Globus pallidus (tissue), 1 donor: ENCODE measurements around the gene ZNF471.

Source experiments
- DNase-seq: peaks from one replicate; pipeline ENCODE4 v3.0.0-alpha.2; 2015; ENCODE audit warnings: low spot score

Gene ZNF471

DNA sequence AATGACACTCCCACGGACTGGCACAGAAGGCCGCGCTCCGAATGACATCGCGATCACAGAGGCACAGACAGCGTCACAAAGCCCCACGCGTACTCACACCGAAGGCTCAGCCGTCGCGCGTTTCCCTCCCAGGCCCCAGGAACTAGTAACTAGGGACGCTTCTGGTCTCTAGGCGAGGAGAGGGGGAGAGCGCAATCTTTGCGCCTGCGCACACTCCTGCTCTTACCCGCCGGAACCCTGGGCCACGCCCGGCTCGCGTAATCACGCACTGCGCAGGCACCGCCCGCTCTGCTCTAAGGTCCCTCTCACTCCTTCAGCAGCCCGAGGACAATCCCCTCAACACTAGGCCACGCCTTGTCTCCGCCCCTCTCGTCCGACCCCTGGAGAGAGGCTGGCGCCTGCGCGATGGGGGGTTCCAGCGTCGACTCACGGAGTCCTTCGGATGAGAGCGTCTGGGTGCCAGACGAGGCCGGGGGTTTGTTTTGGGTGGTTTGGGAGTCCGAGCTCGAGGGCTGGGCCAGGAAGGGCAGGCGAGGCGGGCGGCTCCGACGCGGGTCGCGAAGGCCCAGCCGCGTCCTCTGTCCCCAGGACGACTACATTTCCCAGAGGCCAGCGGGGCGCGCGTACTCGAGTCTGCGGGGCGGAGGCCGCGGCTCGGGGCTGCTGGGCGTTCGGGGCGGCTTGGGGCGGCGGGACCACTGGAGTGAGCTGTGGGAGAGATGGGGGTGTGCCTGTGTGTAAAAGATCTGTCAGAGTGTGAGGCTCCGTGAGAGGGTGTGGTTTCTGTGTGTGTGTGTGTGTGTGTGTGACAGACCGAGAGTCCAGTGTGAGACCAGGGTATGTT, at the start of gene ZNF471:
Gene ZNF471, plus strand, starts transcription at position 410 of the 844 bp plus-strand sequence. CDS start 3,717 bp downstream, outside the sequence.
- peak; percentile 99 for DNase-seq

DNA sequence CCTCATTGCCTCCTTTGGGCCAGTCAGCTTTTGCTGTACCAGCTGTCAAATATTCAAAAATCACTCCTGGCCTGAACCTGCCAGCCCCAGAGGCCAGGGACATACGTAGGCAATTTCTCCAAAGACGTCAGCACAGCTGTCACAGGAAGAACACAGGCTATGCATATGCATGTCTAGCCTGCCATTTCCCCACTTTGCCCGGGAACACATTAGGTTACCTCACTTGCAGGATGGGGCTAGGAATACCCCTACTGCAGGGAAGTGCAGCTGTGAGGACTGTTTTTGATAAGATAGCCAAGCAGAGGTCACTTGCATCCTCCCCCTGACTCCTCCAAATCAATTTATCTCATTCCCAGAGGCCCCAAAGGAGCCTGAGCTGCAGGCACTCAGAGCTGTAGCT, 33.3 kb upstream of the ZNF471 start:
- DNase-seq = no peak

DNA sequence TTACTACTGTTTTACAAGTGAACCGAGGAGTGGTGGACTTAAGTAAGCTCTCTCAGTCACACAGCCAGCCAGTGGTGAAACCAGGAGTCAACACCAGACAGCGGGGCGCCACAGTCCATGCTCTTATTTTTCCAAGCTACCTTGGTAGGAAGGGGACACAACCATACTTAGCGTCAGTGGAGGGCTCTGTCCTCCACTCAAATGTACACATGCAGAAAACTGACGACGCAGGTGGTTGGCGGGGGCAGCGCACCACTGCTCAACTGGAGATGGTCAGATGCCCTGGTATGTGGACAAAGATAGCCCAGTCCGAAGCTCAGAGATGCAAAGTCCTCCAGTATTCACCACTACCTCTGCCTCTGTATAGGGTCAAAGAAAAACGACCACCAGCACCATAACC, 31.6 kb upstream of the ZNF471 start:
- no peak for DNase-seq

DNA sequence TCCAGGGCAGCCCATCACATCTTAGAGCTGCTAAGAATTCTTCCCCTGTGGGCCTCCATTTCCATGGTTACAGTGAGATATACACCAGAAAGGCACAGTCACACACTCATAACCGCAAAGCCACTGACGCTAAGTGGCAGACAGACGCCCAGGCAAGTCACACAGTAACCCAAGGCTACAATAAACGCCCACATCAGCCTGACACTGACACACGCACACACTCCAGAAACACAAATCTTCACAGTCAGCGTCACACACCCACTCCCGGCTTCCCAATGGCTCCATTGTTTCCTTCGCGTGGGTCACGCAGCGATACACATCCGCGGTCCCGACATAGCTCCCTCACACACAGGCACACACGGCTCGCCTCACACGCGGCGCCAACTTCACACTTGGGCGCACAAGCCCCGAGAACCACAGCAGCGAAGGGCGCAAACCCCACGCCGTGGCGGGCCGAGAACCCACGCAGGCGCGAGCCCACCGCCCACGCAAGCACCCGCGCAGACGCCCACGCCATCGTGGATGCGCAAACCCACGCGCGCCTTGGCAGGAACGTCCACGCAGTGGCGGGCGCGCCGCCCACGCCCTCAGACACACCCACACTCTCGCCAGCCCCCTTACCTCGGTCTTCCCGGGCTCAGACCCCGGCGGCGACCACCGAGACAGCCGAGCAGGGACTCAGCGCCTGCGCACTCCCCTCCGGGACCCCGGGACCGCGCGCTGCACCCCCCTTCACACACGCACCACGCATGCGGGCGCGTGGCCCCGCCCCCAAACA, 30.8 kb upstream of the ZNF471 start, which contains the start of gene ZNF667:
Gene ZNF667, minus strand, starts transcription at position 695 of the 778 bp plus-strand sequence. CDS start 14,975 bp downstream, outside the sequence.
- DNase-seq = peak; percentile 20

DNA sequence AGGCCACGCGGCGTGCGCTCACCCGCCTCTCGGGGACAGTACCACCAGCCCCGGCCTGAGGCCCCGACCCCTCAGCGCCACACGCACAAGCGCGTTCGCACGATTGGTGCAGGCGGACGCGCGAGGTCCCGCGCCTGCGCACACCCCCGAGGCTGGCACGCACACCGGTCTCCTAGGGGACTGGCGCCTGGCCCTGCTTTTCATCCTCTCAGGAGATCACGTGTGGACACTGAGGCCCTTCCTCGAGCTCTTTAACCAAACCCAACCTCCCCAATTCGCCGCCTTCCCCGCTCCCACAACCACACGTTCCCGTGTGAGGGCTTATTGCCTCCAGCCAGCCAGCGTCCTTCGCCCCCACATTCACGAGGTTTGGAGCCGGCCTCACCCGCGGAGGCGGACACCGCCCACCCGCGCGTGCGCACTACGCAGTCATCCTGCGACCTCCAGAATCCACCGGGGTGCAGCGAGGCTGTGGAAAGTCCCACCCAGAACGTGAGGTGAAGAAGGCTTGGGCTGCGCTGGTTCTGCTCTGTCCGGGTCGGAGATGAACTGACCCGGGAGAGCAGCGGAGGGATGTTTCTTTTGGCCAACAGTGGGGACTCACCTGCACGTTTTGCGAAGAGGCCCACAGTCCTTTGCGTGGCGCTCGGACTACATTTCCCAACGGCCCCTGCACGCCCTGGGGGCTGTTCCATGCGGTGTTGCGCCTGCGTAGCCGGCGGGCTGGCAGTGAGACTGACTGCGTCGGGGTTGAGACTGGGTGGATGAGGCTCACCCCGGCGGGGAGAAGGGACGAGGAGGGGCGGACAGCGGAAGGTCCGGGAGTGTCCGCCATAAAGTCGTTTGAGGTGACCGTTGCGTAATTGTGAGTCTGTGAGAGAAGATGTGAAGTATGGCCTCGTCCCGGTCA, 30.0 kb upstream of the ZNF471 start:
- peak; percentile 91 for DNase-seq

DNA sequence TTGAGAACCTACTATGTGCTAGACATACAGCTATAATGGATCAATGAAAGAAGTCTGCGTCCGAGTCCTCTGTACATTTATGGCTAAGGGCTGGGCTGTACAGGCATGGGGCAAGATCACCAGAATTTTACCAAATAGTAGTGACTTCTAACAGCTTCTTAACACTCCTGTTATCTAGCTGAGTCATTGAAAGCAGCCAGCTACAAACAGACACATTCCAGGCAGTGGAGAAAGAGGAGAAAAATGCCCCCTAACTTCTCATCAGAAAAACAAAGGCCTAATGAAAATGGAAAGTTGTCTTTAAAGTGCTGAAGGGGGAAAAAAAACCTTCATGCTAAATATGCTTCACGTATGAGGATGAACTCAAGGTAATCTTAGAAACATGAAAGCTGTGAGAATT, 16.3 kb upstream of the ZNF471 start:
- no peak for DNase-seq

DNA sequence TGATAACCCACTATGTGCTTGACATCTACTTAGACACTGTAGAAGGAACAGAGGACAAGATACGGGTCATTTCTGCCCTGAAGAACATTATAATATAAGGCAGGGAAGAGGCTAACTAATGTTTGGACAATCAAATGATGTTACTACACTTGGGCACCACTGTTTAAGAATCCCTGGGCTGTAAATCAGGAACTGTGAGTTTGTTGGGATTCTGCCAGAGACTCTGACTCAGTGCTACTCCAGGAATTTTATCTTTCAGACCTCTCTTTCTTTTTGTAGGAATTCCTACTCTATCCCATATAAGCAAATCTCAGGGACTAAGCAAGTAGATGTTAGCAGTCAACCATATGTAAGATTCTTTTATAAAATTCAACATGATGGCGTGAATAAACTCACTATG, 3.1 kb upstream of the ZNF471 start:
- no peak for DNase-seq

DNA sequence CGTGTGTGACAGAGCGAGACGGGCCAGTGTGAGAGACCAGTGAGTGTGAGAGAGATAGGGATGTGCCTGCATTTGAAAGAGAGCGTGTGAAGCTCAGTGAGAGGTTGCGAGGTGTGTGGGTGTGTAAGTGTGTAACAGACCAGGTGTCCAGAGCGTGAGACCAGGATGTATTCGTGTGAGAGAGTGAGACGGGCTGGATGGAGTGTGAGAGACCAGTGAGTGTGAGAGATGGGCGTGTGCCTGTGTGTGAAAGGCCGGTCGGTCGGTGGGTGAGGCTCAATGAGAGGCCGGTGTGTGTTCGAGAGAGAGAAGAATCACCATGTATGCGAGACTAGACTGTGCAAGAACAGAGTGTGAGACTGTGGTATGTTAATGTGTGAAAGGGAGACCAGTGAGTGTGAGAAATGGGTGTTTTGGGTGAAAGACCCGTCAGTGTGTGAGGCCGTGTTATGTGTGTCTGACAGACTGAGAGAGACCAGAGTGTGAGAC, 679 bp downstream of the ZNF471 start:
- no peak for DNase-seq

DNA sequence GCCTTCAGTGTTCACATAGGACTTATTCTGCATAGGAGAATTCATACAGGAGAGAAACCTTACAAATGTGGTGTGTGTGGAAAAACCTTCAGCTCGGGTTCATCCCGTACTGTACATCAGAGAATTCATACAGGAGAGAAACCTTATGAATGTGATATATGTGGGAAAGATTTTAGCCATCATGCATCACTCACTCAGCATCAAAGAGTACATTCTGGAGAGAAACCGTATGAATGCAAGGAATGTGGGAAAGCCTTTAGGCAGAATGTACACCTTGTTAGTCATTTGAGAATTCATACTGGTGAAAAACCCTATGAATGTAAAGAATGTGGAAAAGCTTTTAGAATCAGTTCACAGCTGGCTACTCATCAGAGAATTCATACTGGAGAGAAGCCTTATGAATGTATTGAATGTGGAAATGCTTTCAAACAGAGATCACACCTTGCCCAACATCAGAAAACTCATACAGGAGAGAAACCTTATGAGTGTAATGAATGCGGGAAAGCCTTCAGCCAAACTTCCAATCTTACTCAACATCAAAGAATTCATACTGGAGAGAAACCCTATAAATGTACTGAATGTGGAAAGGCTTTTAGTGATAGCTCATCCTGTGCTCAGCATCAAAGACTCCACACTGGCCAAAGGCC, 17.7 kb downstream of the ZNF471 start:
- no peak for DNase-seq

DNA sequence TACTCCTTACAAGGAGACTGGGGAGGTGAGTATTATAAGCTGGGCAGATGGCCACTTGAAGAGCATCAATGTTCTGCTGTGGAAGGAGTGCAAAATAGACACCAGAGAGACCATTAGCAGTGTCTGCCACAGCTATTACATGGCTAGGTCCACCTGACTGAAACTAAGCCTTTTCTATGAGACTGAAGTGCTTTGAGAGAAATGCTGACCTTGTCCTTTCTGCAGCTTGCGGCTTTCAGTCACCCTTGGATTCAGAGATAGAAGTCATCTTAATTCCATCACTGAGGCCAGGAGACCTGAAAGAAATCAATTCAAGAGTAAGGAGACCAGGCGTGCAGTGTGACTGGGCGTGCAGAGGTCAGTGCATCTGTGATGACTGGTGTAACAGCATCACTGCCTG, 29.8 kb downstream of the ZNF471 start:
- no peak for DNase-seq

DNA sequence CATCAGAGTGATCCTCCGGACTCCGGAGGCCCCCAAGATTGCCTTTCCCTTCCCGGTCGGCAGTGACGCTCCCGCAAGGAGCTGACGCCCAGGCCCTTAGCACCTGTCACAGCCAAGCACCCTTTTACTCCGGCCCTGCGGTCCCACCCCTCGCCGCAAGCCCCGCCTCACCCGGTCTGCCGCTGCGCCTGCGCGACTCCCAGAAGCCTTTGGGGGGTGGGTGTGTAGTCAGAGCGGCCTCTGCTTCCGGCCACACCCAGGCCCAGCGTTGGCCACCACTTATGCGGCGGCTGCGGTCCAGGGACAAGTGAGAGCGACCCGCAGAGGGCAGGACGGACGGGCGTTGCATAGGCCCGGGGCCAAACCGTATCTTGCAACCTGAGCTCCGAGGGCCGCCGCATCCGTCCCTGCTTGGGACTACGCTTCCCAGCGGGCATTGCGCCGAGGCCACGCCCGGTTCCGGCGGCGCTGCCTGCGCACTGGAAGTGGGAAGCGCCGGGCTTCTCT, 30.7 kb downstream of the ZNF471 start:
- peak; percentile 90 for DNase-seq

DNA sequence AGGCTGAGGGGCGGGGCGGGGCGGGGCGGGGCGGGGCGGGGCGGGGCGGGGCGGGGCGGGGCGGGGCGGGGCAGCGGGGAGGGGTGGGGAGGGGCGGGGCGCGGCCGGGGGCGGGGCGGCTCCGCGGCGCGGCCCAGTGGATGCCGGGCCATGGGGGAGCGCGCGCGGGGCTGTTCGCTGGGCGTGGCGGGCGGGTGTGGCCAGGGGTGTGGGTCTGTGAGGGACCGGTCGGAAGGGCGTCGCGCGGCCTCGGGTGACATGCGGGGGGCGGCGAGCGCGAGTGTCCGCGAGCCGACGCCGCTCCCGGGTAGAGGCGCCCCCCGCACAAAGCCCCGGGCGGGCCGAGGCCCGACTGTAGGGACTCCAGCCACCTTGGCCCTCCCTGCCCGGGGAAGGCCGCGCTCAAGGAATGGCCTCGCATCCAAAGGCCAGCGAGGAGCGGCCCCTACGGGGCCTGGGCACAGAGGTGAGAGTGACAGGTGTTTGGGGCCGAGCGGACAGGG, 31.2 kb downstream of the ZNF471 start, which contains the start of gene ZFP28:
Gene ZFP28, plus strand, starts transcription at position 188 of the 503 bp plus-strand sequence. Its CDS starts 71 bp downstream, at position 259.
- DNase-seq = no peak

DNA sequence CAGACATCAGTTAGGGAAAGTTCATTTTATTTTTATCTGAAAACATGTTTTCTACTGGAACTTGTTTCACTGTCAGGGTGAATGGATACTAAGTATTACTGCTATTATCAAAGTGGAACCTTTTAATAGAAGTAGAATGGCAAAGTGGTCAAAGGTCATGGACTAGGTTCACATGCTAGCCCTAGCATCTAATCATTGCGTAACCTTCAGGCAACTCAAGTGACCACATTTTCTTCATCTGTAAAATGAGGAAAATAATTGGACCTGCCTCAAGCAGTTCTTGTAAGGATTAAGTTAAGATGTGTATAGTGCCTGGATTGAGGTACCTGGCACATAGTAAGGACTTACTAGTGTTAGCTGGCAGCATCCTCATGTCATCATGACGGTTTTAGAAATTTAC, 36.1 kb downstream of the ZNF471 start:
- no peak for DNase-seq

DNA sequence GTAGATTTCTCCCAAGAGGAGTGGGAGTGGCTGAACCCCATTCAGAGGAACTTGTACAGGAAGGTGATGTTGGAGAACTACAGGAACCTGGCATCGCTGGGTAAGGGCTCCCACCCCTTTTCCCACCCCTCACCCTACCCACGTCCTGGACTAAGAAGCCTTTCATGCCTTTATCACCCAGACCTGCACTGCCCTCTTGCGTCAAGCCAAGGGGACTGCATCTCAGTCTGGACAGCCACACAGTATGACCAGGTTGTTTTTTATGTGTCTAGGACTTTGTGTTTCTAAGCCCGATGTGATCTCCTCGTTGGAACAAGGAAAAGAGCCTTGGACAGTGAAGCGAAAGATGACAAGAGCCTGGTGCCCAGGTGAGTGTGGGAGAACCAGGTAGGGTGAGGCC, 39.9 kb downstream of the ZNF471 start:
- DNase-seq = no peak

DNA sequence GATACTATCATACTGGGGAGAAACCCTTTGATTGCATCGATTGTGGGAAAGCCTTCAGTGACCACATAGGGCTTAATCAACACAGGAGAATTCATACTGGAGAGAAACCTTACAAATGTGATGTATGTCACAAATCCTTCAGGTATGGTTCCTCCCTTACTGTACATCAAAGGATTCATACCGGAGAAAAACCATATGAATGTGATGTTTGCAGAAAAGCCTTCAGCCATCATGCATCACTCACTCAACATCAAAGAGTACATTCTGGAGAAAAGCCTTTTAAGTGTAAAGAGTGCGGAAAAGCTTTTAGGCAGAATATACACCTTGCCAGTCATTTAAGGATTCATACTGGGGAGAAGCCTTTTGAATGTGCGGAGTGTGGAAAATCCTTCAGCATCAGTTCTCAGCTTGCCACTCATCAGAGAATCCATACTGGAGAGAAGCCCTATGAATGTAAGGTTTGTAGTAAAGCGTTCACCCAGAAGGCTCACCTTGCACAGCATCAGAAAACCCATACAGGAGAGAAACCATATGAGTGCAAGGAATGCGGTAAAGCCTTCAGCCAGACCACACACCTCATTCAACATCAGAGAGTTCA, 46.7 kb downstream of the ZNF471 start:
- DNase-seq = no peak

DNA sequence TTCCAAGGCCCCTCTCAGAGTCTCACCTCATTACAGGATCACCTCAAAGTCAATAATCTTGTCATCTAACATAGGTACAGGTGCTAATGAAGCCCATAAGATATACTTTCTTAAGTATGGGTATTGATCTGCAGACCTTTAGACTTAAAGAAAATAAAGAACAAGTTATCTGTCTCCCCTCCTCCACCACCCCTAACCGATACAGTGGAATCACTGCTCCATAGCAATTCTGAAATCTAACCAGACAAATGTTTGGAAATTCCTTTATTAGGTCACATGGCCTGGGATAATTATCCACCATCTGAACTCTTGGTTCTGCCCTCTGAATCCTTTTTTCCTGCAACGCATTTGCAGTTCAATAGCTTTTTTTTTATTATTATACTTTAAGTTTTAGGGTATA, 55.1 kb downstream of the ZNF471 start:
- DNase-seq = no peak

DNA sequence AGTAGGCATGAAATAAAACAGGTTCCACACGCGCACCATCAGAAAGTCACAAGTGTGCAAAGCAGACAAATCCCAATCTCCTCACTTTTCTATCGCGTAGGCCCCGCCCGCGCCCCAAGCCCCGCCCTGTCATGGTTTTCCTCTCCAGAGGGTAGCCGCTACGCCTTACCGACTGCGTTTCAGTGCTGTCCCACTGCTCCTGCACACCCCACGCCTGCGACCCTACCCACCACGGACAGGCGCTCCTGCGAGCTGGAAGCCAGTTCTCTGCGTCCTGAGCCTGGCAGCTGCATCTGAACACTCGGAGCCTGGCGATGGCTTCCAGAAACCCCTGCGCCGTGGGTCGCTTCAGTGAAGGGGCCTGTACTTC, 59.2 kb downstream of the ZNF471 start:
- DNase-seq = no peak

DNA sequence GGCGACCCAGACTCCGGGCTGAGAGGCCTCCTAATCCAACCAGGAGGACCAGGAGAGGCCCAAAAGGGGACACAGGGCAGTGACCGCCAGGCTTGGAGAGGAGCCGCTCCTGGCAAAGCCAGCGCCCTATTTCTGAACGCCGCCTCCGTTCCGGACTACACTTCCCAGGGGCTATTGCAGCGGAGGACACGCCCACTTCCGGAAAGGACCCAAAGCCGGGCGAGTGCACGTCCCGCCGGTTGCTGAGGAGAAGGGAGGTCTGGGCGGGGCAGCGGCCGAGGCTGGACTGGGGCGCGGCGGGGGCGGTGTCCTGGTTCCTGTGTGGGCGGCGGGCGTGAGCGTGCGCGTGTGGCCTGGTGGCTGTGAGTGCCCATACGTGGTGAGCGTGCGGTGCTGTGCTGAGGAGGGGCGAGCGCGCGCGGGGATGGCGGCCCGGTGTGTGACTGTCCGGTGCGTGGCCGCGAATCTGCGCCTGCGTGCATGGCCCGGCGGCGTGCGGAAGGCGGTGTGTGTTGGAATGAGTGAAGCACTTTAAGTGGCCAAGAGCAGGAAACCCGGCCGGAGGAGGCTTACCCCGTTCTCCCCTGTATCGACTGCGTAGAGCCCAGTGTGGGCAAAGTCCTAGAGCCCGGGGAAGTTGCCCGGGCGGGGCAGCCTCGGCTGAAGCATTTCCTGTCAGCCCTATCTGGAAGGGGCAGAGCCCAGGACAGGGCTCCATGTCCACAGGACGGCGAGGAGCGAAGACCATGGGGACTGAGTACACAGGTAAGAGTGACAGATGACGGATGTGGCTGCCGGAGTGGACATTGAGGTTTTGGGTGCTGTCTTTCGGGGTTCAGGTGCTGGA, 59.8 kb downstream of the ZNF471 start, which contains the start of gene ZNF470:
Gene ZNF470, plus strand, starts transcription at position 195 of the 847 bp plus-strand sequence. CDS start 2,844 bp downstream, outside the sequence.
- peak; percentile 92 for DNase-seq

DNA sequence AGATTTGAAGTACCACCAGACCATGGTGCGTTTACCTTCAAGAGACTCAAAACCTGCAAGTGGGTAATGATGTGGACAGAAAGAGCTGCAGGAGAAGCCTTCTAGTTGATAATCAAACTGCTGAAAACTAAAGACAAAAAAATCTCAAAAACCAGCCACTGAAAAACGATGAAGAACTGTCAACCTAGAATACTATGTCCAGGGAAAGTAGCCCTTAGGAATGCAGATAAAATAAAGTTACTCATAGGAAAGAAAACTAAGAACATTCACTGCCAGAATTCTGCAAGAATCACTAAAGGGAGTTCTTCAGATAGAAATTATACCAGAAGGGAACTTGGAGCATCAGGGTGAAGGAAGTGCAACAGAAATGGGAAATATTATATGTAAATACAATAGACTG, 64.9 kb downstream of the ZNF471 start:
- DNase-seq = no peak
